HL-60/S4 treated with phorbol 12-myristate 13-acetate at 8.2 ng/mL for 4 days and 3 days (cell line): ENCODE results near the gene GAS7.

Experiments
- in situ Hi-C: fragments of 300-500 bp; cut with MboI; formaldehyde crosslinking; loops from 2 replicates; pipeline ENCODE4 v1.15.0; 2022; ENCODE audit warnings: low sequenced_read_pairs

Gene GAS7

DNA sequence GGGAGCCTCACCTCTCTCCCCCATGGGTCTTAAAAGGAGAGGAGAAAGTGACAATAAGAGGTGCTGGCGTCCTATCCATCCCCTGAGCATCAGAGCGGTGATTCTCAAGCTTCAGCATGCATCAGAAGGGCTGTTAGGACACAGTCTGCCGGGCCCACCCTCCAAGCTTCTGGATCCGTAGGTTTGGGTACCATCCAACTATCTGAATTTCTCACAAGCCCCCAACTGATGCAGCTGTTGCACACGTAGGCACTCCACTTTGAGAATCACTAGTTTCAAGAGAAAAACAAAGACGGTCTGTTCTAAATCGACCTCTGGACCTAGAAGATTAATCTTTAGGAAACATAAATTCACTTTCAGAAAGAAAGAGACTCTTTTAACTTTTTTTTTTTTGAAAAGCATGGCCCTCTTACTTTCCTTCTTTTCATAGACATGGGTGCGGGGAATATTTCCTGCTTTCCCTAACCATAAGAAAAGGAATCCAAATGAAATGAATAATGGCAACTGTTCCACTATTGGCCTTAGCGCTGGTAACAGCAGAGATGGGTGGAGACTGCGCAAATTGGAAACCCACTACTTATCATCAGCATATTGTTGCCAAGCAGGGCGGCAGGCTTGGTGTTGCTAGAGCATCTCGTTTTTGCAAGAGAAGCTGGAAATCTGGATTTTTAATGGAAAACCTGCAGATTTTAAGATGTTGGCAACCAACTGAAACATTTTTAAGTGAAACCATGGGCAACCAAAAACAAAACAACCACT is 144.4 kb downstream of the GAS7 start:
- in situ Hi-C loops, result no loop called here

DNA sequence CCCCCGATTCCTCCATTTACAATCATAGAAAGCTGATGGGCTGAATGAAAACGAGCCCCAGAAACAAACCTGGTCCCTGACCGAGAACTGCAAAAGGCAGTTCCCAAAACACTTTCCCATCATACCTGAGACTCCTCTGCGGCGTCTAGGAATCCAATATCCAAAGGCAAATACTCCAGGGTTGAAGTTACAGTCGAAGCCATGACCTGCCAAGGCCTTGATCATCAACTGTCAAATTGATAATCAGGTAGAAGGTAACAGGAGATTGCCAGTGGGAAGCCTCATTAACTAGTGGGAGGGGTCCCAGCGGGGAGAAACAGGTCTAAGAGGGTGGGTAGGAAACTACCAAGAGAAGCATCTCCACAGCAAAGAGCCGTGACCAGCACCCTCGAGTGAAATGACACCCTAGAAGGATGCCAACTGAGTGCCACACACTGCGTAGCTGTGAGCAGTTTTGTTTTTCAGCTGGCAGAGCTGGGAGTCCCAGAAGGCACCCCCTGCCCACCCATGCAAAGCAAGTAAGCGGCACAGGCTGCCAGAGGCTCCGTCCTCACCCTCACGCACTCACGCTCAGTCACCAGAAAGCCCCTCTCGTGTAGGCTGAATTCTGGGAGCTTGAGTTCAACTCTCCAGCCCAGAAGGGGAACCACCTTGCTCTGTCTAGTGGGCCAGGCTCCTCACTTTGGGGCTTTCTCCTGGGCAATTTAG is 146.1 kb downstream of the GAS7 start:
- in situ Hi-C loops, result no loop called here

DNA sequence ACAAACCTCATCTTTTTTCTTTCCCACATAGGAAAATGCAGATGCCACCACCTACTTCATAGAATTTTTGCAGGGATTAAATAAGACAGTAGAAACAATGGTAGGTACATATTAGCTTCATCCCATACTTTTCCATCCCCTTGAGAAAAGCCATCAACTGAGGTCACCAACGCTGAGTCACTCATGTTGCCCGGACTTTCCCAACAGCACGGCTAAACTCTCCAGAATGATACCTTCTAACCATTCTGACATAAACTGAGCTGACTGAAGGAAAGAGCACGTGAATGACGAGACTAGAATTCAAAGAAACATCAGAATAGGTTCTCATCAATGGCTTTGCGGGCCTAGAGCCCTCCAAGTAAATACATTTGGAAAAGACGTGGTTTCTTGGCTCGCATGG is 147.3 kb downstream of the GAS7 start:
- in situ Hi-C loops, result no loop called here

DNA sequence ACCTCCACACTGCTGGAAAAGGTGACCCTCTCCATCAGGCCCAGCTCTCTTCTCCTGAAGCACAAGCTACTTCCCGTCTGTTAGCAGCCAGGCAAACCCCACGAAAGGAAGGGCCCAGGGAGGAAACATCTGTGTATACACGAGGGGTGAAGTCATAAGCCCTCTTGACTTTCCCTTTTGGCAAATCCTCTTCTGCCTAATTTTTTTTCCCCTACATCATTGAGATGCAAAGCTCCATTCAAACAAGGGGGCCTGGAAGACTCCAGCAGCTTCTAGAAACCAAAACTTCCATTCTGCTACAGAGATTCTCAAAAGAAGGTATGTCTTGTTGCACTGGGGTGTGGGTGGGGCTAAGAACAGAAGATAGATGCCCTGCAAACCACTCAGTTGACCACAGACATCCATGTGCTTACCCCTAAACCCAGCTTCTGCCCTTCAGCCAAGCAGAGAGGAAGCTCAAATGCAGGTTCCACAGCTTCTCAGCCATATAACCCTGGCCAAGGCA is 147.8 kb downstream of the GAS7 start:
- in situ Hi-C loops, result no loop called here

DNA sequence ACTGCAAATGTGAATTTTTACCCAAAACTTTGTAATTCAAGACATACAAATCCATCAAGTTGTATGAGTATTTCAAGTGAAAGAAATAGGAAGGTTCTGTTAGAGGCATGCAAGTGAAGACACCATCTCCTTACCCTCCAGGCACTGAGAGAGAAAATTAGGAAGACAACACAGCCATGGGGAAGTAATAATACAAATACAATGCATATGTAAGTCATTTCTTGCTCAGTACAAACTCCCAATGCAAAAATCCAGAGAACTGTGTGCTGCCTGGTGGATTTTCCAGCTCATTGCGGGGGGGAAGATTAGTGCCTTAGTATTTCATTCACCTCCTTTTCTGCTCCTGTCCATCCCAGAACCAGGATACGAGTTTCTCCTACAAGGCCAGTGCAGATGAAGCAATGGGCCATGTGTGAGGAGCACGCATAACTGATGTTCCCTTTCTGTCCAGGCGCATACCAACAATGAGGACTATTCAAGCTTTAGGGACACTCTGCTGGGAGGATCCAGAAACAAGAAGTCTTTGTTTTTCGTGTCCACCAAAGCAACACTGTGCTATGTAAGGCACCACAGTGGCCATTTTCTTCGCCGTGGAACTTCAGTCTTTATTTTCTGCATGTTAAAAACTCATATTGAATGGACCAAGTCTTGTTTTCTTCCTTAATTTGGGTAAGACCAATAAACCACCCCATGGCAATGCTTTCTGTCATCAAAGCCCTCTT is 149.6 kb downstream of the GAS7 start:
- in situ Hi-C loops, result no loop called here

DNA sequence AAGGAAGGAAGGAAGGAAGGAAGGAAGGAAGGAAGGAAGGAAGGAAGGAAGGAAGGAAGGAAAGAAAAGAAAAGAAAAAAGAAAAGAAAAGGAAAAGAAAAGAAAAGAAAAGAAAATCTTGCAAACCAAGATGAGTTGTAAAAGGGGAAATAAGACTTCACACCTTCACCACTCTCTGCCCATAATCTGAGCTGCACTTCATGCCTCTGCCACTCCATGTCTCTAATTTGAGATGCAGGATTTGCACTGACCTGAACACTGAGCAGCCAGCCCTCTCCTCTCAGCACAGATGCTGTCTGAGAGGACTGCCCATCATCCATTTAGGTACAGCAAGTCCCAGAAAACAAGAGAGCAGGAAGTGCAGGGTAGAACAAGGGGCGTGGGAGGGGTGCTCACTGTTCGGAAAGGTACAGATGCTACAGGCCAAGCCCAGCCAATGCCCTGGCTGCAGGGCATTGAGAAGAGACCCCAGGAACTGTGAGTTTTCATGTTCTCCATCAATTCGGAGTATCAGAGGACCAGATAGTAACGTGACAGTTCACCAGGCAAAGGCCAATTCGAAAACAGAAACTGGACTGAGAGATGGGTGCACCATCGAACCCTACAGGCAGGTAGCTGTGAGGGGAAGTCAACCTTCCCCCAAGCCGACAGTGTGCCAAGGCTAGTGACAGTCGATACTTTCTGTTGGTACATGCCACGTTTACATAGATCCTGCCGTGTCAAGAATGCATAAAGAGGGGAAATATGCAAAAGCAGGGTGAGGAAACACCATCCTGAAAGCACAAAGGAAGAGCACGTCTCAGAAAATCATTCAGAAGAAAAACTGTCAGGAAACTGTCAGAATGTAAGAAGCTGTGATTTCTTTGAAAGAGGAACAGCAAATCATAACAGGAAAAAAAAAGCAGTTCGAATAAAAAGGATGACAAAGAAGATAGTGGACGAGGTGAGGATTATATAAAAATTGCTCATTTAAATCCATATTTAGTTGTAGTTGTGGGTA is 151.3 kb downstream of the GAS7 start:
- in situ Hi-C loops, result no loop called here

DNA sequence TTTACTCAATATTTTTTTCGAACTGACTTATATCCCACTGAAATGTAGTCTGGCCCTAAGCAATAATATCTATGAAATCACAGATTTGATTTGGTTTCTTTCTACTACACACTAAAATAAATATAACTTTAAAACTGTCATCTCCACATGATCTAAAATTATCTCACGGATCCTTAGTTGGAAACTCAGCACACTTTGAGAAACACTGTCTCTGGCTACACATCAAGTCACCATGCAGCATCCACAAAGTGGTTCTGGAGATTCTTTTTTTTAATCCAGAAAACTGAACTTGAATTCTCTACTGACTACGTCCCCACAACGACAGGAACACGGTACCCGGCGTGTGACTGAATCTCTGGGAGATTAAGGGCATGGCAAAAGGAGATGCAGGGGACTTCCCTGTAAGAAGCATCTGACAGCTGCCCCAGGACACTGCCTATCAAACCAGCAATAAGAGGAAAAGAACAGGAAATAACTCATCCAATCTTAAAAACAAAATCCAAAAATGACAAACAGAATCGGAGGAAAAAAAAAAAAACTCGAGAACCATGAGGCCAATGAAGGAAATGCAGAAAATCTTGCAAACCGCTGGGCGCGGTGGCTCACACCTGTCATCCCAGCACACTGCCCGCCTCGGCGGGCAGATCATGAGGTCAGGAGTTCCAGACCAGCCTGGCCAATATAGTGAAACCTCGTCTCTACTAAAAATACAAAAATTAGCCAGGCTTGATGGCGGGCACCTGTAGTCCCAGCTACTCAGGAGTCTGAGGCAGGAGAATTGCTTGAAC is 152.3 kb downstream of the GAS7 start:
- in situ Hi-C loops, result no loop called here

DNA sequence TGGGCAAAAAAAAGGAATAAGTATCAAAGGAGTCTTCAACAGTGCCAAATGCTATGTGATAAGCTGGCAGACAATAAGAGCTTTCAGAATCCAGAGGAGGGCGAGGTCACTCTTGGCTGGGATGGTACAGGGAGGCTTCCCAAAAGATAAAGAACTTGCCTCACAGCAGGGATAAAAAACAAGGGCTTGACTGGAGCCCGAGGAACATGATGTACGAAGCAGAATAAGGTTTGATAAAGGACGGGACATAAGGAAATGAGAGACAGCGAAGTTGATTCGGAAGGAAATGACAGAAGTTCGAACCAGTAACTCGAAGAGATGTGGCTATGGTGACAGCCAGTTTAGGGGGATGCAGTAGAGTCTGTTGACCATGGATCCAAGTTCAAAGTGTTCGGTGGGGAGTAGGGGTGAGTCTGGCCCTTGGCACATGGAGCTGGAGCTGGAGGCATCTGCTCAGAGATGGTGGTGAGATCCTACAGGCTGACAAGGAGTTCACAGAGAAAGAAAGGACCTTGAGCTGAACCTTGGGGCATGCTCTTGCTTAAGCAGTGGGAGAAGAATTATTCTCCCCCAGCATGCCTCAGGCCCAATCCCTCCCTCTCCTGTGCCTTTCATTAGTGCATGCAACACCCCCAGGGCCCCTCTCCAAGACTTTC is 155.7 kb downstream of the GAS7 start:
- in situ Hi-C loops, result no loop called here

DNA sequence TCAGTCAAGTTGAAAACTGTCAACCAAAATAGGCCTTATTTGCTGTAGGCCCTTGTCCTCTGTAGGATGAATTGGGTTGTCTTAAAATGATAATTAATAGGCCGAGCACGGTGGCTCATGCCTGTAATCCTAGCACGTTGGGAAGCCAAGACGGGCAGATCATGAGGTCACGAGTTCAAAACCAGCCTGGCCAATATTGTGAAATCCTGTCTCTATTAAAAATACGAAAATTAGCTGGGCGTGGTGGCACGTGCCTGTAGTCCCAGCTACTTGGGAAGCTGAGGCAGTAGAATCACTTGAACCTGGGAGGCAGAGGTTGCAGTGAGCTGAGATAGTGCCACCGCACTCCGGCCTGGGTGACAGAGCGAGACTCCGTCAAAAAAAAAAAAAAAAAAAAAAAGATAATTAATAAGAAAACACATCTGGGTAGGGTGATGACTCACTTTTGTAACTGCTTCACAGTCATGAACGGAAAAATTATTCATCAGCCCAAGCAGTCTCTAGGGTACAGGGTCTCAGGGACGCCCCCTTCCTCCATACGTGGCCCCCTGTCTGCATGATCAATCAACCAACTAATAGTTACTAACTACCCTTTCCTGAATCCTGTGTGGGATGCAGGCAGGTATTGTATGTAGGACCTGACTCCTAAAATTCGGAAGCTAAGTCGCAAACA is 156.4 kb downstream of the GAS7 start:
- in situ Hi-C loops, result no loop called here

DNA sequence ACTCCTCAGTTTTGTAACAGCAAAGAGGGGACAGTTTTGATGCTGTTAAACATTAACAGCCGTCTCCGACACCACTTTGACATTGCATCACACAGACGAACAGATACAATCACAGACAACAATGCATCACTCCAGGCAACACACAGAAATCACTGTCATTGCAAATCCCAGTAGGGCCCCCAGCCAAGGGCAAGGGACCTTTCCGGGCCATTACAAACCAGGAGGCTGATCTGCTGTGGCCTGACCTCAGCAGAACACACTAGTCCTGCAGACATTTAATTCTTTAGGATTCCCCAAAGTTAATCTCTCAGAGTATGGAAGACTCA is 157.2 kb downstream of the GAS7 start:
- in situ Hi-C loops, result no loop called here

DNA sequence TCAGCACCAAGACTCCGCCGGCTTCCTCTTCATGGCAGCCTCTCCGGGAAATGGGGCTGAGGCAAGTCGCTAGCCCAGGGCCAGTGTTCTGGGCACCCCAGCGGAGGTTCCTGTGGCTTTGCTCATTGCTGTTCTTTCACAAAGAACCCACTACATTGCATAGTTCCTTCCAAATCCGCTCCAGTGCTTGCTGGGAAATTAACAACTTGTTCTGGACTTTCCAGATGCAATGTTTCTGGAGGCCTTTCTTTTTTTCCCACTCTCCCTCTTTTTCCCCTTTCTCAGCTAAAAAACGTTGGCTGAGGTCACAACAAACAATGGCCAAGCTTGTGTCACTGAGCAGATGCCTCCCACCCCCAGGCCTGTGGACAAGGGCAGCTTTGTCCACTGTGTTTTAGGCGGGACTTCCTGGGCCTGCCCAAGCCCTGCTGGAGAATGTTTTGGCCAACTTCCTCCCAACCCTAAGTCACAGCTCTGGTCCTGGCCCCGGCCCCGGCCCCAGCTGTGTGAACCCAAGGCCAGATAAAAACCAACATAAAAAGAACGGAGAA is 161.8 kb downstream of the GAS7 start:
- in situ Hi-C loops, result no loop called here

DNA sequence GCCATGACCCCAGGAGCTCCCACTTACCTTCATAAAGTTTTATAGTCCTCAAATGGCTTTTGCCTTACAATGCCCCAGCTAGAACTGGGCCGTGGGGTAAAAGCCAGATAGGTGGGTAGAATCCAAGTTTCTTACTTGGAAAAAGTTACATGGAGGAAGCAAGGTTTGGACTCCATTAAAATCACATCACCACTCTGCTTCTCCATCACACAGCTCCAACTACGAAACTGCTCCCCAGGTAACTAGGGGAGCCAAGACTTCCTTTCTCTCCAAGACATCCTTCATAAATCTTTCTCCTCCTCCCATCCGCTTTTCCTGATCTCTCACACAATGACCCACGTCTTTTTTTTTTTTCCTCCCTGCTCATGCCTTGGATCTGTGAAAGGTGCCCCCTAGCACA is 162.5 kb downstream of the GAS7 start:
- in situ Hi-C loops, result no loop called here

DNA sequence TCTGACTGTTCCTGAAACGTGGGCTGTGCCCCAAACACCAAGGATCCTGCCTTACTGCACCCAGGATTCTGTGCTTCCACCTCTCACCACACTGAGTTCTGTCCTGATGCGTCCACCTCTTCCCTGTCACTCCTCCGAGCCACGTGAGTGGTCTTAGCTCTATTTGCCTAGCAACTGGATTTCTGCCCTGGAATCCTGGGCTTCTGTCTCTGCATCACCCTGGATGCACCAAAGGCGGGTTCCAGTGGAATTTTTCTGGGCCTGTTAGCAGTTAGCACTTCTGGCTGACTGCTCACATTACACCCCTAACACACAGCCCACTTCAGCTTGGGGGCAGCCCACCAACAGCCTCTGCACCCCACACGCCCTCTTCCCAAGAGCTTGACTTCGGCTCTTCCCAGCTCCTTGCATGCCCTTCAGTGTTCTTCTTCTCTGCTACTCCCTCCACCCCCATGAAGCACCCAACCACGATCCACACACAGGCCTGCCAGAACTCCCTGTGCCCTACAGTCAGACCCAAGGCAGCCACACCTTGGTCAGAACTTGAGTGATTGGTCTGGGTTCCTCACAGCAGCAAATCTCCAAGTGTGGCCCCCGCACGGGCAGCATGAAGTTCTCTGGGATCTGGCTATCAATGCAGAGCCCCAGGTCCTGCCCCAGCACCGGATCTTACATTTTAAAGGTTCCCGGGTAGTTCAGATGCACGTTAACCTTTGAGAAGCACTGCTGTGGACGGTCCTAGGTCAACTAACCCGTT is 163.5 kb downstream of the GAS7 start:
- in situ Hi-C loops, result no loop called here

DNA sequence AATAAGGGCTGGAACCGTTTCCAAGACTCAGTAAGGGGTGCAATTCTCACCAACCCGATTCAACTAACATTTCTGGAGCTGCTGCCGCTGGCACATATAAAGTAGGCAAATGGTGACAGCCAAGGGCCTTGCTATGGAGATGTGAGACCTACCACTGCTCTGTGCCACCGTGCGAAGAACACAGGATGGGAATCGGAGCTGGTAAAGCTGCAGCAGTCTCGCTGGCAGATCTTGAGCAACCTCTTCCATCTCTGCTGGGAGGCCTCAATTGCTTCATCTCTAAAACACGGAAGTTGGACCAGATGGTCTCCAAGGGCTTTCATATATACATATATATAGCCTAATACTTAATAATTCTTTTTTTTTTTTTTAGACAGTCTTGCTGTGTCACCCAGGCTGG is 164.4 kb downstream of the GAS7 start:
- in situ Hi-C loops, result no loop called here

DNA sequence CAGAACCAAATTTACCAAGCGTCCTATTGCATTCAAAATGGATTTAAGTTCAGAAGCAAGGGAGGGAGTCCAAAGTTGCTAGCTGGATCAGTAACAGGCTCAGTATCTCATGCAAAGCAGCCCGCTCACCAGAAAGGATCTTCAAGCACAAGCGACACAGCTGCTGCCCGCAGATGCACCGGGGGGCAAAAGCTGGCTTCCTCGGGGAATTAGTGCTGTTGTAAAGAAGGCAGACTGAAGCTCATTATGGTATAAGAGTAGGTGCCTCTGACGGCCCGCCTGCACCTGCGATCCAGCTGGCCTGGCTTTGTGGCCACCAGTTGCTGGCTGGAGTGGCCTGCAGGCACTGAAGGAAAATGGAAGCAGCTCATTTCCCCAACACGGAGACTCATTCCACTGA is 165.0 kb downstream of the GAS7 start:
- in situ Hi-C loops, result no loop called here

DNA sequence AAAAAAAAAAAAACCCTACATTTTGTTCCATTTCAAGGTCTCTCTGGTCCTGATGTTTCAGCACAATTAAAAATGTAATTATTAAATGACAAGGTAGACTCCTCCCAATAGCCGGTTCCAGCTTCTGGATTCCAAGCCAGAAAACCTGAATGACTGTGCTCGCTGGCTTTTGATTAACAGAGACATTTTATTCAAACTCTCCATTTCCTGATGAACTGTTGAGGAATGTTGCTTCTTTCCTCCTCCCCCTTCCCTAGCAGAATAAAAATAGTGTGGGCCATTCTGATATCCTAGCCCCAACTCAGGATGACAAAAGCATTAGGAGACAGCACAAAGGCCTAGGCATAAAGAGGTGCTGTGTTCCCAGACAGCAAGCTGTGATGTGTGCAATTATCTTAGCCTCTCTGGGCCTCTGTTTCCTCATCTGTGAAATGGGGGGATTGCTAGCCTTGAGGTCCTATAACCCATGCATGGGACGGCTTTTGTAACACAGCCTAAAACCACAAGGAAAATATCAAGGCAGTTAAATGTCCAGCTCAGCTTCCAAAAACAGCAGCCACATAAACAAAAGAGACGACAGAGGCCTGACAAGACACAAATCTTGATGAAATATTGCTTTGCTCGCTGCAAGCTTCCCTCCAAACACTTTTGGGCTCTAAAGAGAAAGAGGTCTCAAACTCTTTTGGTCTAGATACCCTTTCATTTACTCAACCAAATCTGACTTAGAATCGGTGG is 166.1 kb downstream of the GAS7 start:
- in situ Hi-C loops, result no loop called here

DNA sequence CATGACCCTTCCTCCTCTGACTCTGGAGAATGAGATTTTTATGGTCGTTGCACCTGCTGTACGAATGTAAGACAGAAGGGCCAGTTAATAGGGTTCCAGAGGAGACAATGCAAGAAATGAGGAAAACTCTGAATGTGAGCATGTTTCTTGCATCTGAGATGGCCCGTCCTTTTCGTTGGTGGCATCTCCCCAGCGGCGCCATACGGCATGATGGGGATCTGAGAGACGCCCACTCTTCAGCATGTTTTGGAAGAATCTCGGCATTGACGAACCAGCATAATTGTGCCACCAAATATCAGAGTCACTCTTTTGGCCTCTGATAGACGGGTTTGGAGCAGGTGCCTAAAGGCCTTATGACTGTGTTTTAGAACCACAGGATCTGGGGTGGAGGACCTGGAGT is 166.8 kb downstream of the GAS7 start:
- in situ Hi-C loops, result no loop called here
